ENCODE data around the gene OR4Q2.
"Not testable (repeated sequence)": the region's sequence is repeated elsewhere in the genome, so short reads cannot be mapped to it uniquely, and the experiment has no call there.

The OR4Q2 gene

DNA sequence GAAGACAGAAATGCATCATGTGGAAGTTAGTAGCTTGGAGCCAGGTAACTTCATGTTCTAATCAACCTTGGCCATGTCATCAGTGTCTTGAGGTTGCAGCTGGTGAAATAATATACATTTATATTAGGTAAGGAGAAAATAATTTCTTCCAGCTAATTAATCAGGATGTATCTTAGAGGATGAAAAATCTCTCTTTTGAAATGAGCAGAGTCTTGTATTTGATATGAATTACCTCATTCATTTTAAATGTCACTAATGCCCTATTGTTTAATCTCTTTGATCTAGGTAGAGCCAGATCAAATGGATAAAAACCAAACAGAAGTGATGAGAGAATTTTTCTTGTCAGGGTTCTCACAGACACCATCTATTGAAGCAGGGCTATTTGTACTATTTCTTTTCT, at the start of gene OR4Q2:
OR4Q2 (plus strand) TSS at position 301 of the 400 bp plus-strand sequence.
- no peaks in the 10 kb centered on the region for H3K27me3 ChIP-seq (ENCODE audit: control insufficient read depth, insufficient read depth, low read length)
- H3K4me3 ChIP-seq (ENCODE audit: low read length): no peak within 1 kb of the TSS
- no peaks in the 10 kb centered on the region for H3K4me1 ChIP-seq (ENCODE audit: control insufficient read depth, insufficient read depth, low read length)
- no peaks in the 10 kb centered on the region for H3K36me3 ChIP-seq (ENCODE audit: control insufficient read depth, insufficient read depth, low read length)
- no peak within 1 kb of the TSS for H3K9ac ChIP-seq (ENCODE audit: low read length)
- no peak within 1 kb of the TSS for H3K27ac ChIP-seq (ENCODE audit: low read depth, low read length)

DNA sequence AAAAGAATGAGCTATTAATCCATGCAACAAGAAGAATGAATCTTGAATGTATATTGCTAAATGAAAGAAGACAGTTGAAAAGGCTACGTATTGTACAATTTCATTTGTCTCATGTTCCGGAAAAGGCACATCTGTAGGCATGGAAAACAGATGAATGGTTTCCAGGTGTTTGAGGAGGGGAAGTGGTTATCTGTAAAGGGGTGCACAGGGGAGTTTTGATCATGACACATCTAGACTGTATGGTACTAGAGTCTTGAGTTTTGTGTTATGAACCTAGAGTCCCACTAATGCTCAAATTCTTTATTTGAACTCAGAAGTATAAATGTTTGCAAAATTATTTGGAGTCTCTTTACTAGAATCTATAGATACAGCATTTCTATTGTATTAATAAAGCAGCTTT, 32.2 kb upstream of the OR4Q2 start:
- not testable (repeated sequence) for H3K4me1 ChIP-seq (ENCODE audit: control insufficient read depth, insufficient read depth, low read length); H3K4me3 ChIP-seq (ENCODE audit: low read length)

DNA sequence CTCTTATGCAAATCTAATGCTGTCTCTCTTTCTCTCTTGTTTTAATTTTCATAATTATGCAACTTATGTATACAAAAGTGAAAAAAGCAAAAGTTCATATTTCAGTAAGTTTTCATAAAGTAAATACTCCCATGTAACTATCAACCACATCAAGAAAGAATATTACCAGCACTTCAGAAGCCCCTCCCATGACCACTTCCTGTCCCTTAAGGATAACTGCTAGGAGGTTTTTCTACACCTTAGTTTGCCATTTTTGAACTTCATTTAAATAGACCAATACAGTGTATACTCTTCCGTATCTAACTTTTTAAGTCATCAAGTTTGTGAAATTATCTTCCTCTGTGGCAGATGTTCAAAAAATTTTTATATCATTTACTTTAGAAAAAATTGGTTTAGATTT, 27.1 kb upstream of the OR4Q2 start:
- Histone ChIP-seq H3K9ac (ENCODE audit: low read length) (no peak overlapping the region), H3K36me3 (ENCODE audit: control insufficient read depth, insufficient read depth, low read length) (no peaks in the 10 kb centered on the region), H3K27ac (ENCODE audit: low read depth, low read length) (no peak overlapping the region), H3K4me3 (ENCODE audit: low read length) (no peak overlapping the region), H3K4me1 (ENCODE audit: control insufficient read depth, insufficient read depth, low read length) (no peaks in the 10 kb centered on the region), H3K27me3 (ENCODE audit: control insufficient read depth, insufficient read depth, low read length) (no peaks in the 10 kb centered on the region)

More for the DNA sequence above, 32.2 kb upstream of the OR4Q2 start:
- not testable (repeated sequence) for H3K27me3 ChIP-seq (ENCODE audit: control insufficient read depth, insufficient read depth, low read length); H3K27ac ChIP-seq (ENCODE audit: low read depth, low read length); H3K9ac ChIP-seq (ENCODE audit: low read length); H3K36me3 ChIP-seq (ENCODE audit: control insufficient read depth, insufficient read depth, low read length)

DNA sequence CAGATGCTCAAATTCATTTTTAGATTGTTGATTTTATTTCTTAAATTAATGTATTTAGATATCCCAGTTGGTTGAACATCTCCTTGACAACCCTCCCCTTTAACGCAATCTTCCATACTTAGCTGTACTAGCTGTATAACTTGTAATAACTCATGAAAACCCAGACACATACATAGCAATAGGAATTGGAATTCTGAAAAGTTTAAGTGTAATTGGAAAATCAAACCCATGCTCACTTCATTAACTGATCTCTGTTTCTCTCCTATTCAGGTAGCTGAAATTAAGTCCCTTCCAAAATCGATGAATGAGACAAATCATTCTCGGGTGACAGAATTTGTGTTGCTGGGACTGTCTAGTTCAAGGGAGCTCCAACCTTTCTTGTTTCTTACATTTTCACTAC, 26.7 kb upstream of the OR4Q2 start, which contains the start of gene OR4K15:
OR4K15 (plus strand) TSS at position 301 of the 400 bp plus-strand sequence; CDS start at position 301, 0 bp downstream.
- no peaks in the 10 kb centered on the region for H3K36me3 ChIP-seq (ENCODE audit: control insufficient read depth, insufficient read depth, low read length)
- no peak within 1 kb of the TSS for H3K9ac ChIP-seq (ENCODE audit: low read length)
- no peak within 1 kb of the TSS for H3K4me3 ChIP-seq (ENCODE audit: low read length)
- no peak within 1 kb of the TSS for H3K27ac ChIP-seq (ENCODE audit: low read depth, low read length)
- H3K27me3 ChIP-seq (ENCODE audit: control insufficient read depth, insufficient read depth, low read length): no peaks in the 10 kb centered on the region
- no peaks in the 10 kb centered on the region for H3K4me1 ChIP-seq (ENCODE audit: control insufficient read depth, insufficient read depth, low read length)

DNA sequence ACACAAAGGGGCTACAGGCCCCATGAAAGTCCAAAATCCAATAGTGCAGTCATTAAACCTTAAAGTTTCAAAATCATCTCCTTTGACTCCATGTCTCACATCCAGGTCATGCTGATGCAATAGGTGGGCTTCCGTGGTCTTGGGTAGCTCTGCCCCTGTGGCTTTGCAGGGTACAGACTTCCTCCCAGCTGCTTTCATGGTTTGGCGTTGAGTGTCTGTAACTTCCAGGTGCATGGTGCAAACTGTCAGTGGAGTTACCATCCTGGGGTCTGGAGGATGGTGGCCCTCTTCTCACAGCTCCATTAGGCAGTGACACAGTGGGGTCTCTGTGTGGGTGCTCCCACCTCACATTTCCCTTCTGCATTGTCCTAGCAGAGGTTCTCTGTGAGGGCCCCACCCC, 8.5 kb upstream of the OR4Q2 start:
- no peaks in the 10 kb centered on the region for H3K4me1 ChIP-seq (ENCODE audit: control insufficient read depth, insufficient read depth, low read length)
- no peak overlapping the region for H3K9ac ChIP-seq (ENCODE audit: low read length)
- no peak overlapping the region for H3K27ac ChIP-seq (ENCODE audit: low read depth, low read length)
- H3K36me3 ChIP-seq (ENCODE audit: control insufficient read depth, insufficient read depth, low read length): no peaks in the 10 kb centered on the region
- no peak overlapping the region for H3K4me3 ChIP-seq (ENCODE audit: low read length)
- no peaks in the 10 kb centered on the region for H3K27me3 ChIP-seq (ENCODE audit: control insufficient read depth, insufficient read depth, low read length)

DNA sequence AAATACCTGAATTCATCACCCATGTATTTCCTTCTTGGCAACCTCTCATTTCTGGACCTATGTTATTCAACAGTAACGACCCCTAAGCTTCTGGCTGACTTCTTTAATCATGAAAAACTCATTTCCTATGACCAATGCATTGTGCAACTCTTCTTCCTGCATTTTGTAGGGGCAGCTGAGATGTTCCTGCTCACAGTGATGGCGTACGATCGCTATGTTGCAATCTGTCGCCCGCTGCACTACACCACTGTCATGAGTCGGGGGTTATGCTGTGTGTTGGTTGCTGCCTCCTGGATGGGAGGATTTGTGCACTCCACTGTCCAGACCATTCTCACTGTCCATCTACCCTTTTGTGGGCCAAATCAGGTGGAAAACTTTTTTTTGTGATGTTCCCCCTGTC, 356 bp downstream of the OR4Q2 start:
- Histone ChIP-seq H3K27ac (ENCODE audit: low read depth, low read length) (no peak overlapping the region), H3K27me3 (ENCODE audit: control insufficient read depth, insufficient read depth, low read length) (no peaks in the 10 kb centered on the region), H3K36me3 (ENCODE audit: control insufficient read depth, insufficient read depth, low read length) (no peaks in the 10 kb centered on the region), H3K4me3 (ENCODE audit: low read length) (no peak overlapping the region), H3K4me1 (ENCODE audit: control insufficient read depth, insufficient read depth, low read length) (no peaks in the 10 kb centered on the region), H3K9ac (ENCODE audit: low read length) (no peak overlapping the region)

DNA sequence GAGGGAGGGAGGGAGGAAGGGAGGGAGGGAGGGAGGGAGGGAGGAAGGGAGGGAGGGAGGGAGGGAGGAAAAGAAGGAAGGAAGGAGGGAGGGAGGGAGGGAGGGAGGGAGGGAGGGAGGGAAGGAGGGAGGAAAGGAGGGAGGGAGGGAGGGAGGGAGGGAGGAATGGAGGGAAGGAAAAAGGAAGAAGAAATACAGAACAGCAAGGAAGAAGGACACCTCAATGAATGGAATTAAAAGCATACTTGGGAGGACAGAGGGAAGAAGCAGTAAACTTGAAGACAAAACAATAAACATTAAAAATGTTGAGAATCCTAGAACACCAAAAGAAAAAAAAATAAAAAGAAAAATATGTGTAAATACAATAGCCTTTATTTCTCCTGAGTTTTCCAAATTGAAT, 6.2 kb downstream of the OR4Q2 start:
- Histone ChIP-seq H3K9ac (ENCODE audit: low read length) (no peak overlapping the region), H3K4me3 (ENCODE audit: low read length) (no peak overlapping the region), H3K36me3 (ENCODE audit: control insufficient read depth, insufficient read depth, low read length) (no peaks in the 10 kb centered on the region), H3K4me1 (ENCODE audit: control insufficient read depth, insufficient read depth, low read length) (no peaks in the 10 kb centered on the region), H3K27me3 (ENCODE audit: control insufficient read depth, insufficient read depth, low read length) (no peaks in the 10 kb centered on the region), H3K27ac (ENCODE audit: low read depth, low read length) (no peak overlapping the region)

DNA sequence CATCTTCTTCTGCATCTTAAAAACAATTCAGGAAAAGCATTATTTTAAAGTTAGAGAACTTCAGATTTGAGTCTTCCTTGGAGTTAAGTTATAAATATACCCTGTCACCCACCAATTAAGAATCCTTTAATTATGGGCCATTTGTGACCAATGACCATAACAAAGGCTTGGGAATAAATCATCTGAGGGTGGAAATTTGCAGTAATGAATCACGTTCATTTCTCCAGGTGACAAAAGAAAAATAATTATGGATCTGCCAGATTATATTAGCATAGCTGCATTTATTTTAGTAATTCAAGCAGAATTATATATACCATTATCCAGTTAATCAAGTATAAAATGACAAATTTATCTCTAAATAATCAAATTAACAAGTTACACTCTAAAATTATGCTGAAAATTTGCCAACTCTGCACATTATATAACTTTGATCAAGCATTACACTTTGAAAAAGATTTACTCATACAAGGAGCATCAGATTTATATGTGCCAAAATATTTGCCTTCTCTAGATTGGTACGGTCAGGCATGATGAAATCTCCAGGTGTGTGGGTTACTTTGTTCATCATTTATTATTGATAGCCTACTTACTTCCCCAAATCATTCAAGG, 17.4 kb downstream of the OR4Q2 start, which contains the start of gene OR4K14:
OR4K14 (minus strand) TSS at position 51 of the 609 bp plus-strand sequence. CDS start 4,114 bp downstream, outside the sequence.
- no peak within 1 kb of the TSS for H3K4me3 ChIP-seq (ENCODE audit: low read length)

DNA sequence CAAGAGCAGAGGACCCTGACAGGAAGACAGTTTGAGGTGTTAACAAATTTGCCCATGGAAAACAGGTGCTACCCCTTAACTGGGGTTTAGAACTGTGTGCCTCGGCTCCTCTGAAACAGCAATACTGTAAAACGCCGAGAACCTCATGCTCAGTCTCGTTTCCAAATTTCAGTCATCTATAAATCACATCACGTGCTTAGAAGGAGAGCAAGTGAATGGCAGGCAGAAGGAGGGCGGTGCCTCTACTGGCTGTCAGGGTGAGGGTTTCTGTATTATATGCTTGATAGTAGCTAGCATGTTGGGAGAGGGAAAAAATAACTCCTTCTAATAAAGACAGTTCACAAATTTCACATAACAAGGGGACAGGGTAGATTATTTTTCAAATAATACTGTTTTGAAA, 29.1 kb downstream of the OR4Q2 start:
- Histone ChIP-seq H3K27ac (ENCODE audit: low read depth, low read length) (no peak overlapping the region), H3K27me3 (ENCODE audit: control insufficient read depth, insufficient read depth, low read length) (no peaks in the 10 kb centered on the region), H3K4me1 (ENCODE audit: control insufficient read depth, insufficient read depth, low read length) (no peaks in the 10 kb centered on the region), H3K4me3 (ENCODE audit: low read length) (no peak overlapping the region), H3K9ac (ENCODE audit: low read length) (no peak overlapping the region), H3K36me3 (ENCODE audit: control insufficient read depth, insufficient read depth, low read length) (no peaks in the 10 kb centered on the region)

More for the DNA sequence above, 17.4 kb downstream of the OR4Q2 start, which contains the start of gene OR4K14:
- H3K36me3 ChIP-seq (ENCODE audit: control insufficient read depth, insufficient read depth, low read length): no peaks in the 10 kb centered on the region
- H3K27ac ChIP-seq (ENCODE audit: low read depth, low read length): no peak within 1 kb of the TSS
- H3K27me3 ChIP-seq (ENCODE audit: control insufficient read depth, insufficient read depth, low read length): no peaks in the 10 kb centered on the region
- no peak within 1 kb of the TSS for H3K9ac ChIP-seq (ENCODE audit: low read length)
- no peaks in the 10 kb centered on the region for H3K4me1 ChIP-seq (ENCODE audit: control insufficient read depth, insufficient read depth, low read length)

DNA sequence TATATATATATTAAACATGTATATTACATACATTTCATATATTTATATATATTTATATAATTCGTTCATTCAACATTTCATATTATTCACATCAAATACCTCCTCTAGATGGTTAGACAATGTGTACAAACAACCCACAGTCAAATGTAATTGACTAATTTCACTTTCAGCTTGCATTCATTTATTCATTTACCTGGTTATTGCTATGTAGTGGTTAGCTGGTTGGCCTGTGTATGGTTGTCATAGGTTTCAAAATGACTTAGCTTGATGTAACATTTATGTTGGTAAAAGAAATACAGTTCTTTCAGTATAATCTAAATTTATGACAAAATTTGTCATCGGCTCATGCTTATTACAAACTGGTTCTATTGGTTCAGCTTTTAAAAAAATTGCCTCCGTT, 33.5 kb downstream of the OR4Q2 start:
- Histone ChIP-seq H3K9ac (ENCODE audit: low read length) (no peak overlapping the region), H3K4me1 (ENCODE audit: control insufficient read depth, insufficient read depth, low read length) (no peaks in the 10 kb centered on the region), H3K36me3 (ENCODE audit: control insufficient read depth, insufficient read depth, low read length) (no peaks in the 10 kb centered on the region), H3K4me3 (ENCODE audit: low read length) (no peak overlapping the region), H3K27me3 (ENCODE audit: control insufficient read depth, insufficient read depth, low read length) (no peaks in the 10 kb centered on the region), H3K27ac (ENCODE audit: low read depth, low read length) (no peak overlapping the region)

DNA sequence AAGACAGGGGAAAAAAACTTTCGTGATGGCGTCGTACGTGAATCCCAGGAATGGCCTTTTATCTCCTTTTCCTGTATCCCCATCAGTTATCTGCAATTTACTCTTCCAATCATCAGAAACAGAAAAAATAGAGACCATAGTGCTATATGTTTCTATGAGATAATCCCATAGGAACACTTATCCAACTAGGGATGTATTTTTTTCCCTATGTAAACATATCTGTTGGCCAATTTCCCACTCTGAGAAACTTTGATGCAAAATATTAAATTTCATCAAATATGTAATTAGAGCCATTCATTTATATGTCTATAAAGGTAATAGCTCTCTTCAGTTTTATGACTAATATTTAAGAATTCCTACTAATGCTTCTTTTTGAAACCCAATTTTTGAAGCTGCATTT, 34.0 kb downstream of the OR4Q2 start, which contains the start of gene OR4K13:
OR4K13 (minus strand) TSS at position 101 of the 400 bp plus-strand sequence. CDS start 1,280 bp downstream, outside the sequence.
- Histone ChIP-seq H3K27ac (ENCODE audit: low read depth, low read length) (no peak within 1 kb of the TSS), H3K36me3 (ENCODE audit: control insufficient read depth, insufficient read depth, low read length) (no peaks in the 10 kb centered on the region), H3K4me3 (ENCODE audit: low read length) (no peak within 1 kb of the TSS), H3K9ac (ENCODE audit: low read length) (no peak within 1 kb of the TSS), H3K27me3 (ENCODE audit: control insufficient read depth, insufficient read depth, low read length) (no peaks in the 10 kb centered on the region), H3K4me1 (ENCODE audit: control insufficient read depth, insufficient read depth, low read length) (no peaks in the 10 kb centered on the region)

DNA sequence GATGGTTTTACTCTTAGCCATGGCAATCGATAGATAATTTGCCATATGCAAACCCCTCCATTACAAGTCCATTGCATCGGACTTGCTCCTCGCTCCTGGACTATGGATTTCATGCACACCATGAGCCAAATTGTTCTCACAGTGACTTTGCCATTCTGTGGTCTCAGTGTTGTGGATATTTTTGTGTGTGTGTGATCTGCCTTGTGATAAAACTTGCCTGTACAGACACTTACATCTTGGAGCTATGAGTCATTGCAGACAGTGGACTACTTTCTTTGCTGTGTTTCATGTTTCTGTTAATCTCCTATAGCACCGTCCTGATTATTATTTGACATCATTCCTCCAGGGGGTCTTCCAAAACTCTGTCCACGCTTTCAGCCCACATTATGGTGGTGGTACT, 42.3 kb downstream of the OR4Q2 start:
- no peaks in the 10 kb centered on the region for H3K27me3 ChIP-seq (ENCODE audit: control insufficient read depth, insufficient read depth, low read length)
- no peak overlapping the region for H3K4me3 ChIP-seq (ENCODE audit: low read length)
- no peak overlapping the region for H3K27ac ChIP-seq (ENCODE audit: low read depth, low read length)
- no peaks in the 10 kb centered on the region for H3K4me1 ChIP-seq (ENCODE audit: control insufficient read depth, insufficient read depth, low read length)
- H3K9ac ChIP-seq (ENCODE audit: low read length): no peak overlapping the region
- no peaks in the 10 kb centered on the region for H3K36me3 ChIP-seq (ENCODE audit: control insufficient read depth, insufficient read depth, low read length)

DNA sequence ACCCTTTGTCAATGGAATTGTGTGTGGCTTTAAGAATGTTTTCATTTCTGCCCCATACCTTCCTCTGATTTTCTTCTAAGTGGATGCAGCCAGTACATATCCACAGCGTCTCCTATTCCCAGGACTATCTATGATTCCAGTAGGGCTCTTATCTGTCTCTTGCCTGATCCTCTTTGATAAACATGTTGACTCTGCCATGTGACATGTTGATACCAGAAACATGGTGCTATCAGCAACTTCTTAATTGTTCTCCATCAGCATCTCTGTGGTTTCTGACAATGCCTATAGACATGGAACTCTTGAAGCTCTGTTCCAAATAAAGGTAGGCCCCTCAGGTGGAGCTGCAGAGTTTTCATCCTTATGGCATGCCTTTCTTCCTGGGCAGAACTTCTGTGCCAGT, 46.2 kb downstream of the OR4Q2 start:
- no peaks in the 10 kb centered on the region for H3K27me3 ChIP-seq (ENCODE audit: control insufficient read depth, insufficient read depth, low read length)
- no peaks in the 10 kb centered on the region for H3K36me3 ChIP-seq (ENCODE audit: control insufficient read depth, insufficient read depth, low read length)
- no peak overlapping the region for H3K9ac ChIP-seq (ENCODE audit: low read length)
- H3K27ac ChIP-seq (ENCODE audit: low read depth, low read length): no peak overlapping the region
- no peaks in the 10 kb centered on the region for H3K4me1 ChIP-seq (ENCODE audit: control insufficient read depth, insufficient read depth, low read length)
- no peak overlapping the region for H3K4me3 ChIP-seq (ENCODE audit: low read length)

Data from rectal smooth muscle tissue (tissue), 1 donor.